ENCODE results near the gene SULT1E1.

The SULT1E1 gene

GRCh38 chr4:69849969-69850368 lies 10.0 kb downstream of the SULT1E1 start (continued):
- no peak for TF ChIP-seq ZNF221 (tag by site-specific recombination; IDR thresholded peaks at IDR 0.05; ENCODE audit: borderline replicate concordance)

GRCh38 chr4:69849297-69849696 lies 10.6 kb downstream of the SULT1E1 start:
- POLR2A ChIA-PET: no interaction called here
- CTCF ChIA-PET: no interaction called here
- Histone ChIP-seq H3K4me3 (ENCODE audit: low read depth, low read length) (no peak overlapping the region), H3K4me1 (ENCODE audit: control insufficient read depth, insufficient read depth, low read length) (no peaks in the 10 kb centered on the region), H3K9me3 (ENCODE audit: control insufficient read depth, insufficient read depth, low read depth, low read length) (no peaks in the 10 kb centered on the region), H3K27ac (ENCODE audit: extremely low read depth, low read depth, low read length) (no peak overlapping the region), H3K36me3 (ENCODE audit: control insufficient read depth in 2 of 2, insufficient read depth in 1 of 2, low read length in 2 of 2) (no peaks in the 10 kb centered on the region)
- TF ChIP-seq PATZ1 (tag by site-specific recombination; IDR thresholded peaks at IDR 0.05) (no peak), ZNF184 (tag by site-specific recombination; IDR thresholded peaks at IDR 0.05) (no peak), ZSCAN18 (tag by site-specific recombination; IDR thresholded peaks at IDR 0.05) (no peak), ZBTB44 (tag by site-specific recombination; IDR thresholded peaks at IDR 0.05) (no peak), GFI1B (tag by site-specific recombination; IDR thresholded peaks at IDR 0.05) (no peak), ZNF169 (tag by site-specific recombination; IDR thresholded peaks at IDR 0.05) (no peak), ZNF416 (tag by site-specific recombination; IDR thresholded peaks at IDR 0.05) (no peak), ZNF16 (tag by site-specific recombination; IDR thresholded peaks at IDR 0.05; ENCODE audit: low read depth) (no peak), ZNF843 (tag by site-specific recombination; IDR thresholded peaks at IDR 0.05) (no peak), ZBTB26 (tag by site-specific recombination; optimal IDR thresholded peaks at IDR 0.05) (no peak), ZNF155 (tag by site-specific recombination; IDR thresholded peaks at IDR 0.05) (no peak), MYNN (tag by site-specific recombination; IDR thresholded peaks at IDR 0.05; ENCODE audit: borderline replicate concordance) (no peak), ZSCAN23 (tag by site-specific recombination; IDR thresholded peaks at IDR 0.05) (no peak), ZFHX2 (tag by site-specific recombination; conservative IDR thresholded peaks at IDR 0.05) (no peak), ZNF391 (tag by site-specific recombination; IDR thresholded peaks at IDR 0.05; ENCODE audit: borderline replicate concordance, low read depth) (no peak), ZNF792 (tag by site-specific recombination; IDR thresholded peaks at IDR 0.05) (no peak)

- Histone ChIP-seq H3K4me1 (ENCODE audit: control insufficient read depth, insufficient read depth, low read length) (no peaks in the 10 kb centered on the region), H3K4me3 (ENCODE audit: low read depth, low read length) (no peak overlapping the region), H3K9me3 (ENCODE audit: control insufficient read depth, insufficient read depth, low read depth, low read length) (no peaks in the 10 kb centered on the region), H3K36me3 (ENCODE audit: control insufficient read depth in 2 of 2, insufficient read depth in 1 of 2, low read length in 2 of 2) (no peaks in the 10 kb centered on the region), H3K27ac (ENCODE audit: extremely low read depth, low read depth, low read length) (no peak overlapping the region)
- POLR2A ChIA-PET: no interaction called here
- TF ChIP-seq ZNF501 (tag by site-specific recombination; IDR thresholded peaks at IDR 0.05) (no peak), ZNF274 (IDR thresholded peaks at IDR 0.05; ENCODE audit: low read length) (no peak), ZNF274 (tag by site-specific recombination; IDR thresholded peaks at IDR 0.05; ENCODE audit: borderline replicate concordance) (no peak), ZNF561 (tag by site-specific recombination; IDR thresholded peaks at IDR 0.05; ENCODE audit: borderline replicate concordance) (no peak), CTCF (tag by site-specific recombination; IDR thresholded peaks at IDR 0.05) (no peak), ZNF791 (tag by site-specific recombination; IDR thresholded peaks at IDR 0.05) (no peak), ZBTB17 (tag by site-specific recombination; IDR thresholded peaks at IDR 0.05) (no peak)
- CTCF ChIA-PET: no interaction called here
Observed at GRCh38 chr4:69848028-69848427, 11.9 kb downstream of the SULT1E1 start.

Measured in HEK293 (cell line).